H9 (cell line): ENCODE data around the gene CHST15. TPM values are rescaled to one million over a fixed set of nuclear protein-coding genes. Genes with fewer than 3 reads are reported as not detected.

Experiments
- DNase-seq: peaks from one replicate; pipeline ENCODE4 v3.0.0-alpha.2; 2017
- H2AFZ ChIP-seq: one replicate; pipeline ENCODE4 v1.6.1; 2013; ENCODE audit warnings: mild to moderate bottlenecking, low read length, control low read depth, moderate library complexity
- H2AK5ac ChIP-seq: 2 replicates; pipeline ENCODE4 v1.6.1; 2013; ENCODE audit warnings: low read length, control low read depth, mixed read lengths; ENCODE audit not compliant: insufficient read length
- H2BK120ac ChIP-seq: one replicate; pipeline ENCODE4 v1.6.1; 2013; ENCODE audit warnings: low read depth, mild to moderate bottlenecking, low read length, control low read depth, inconsistent platforms; ENCODE audit not compliant: poor library complexity, severe bottlenecking
- H2BK12ac ChIP-seq: 2 replicates; pipeline ENCODE4 v1.6.1; 2013; ENCODE audit warnings: low read length, control low read depth, mixed read lengths, low read depth; ENCODE audit not compliant: insufficient read length
- H2BK15ac ChIP-seq: 2 replicates; pipeline ENCODE4 v1.6.1; 2013; ENCODE audit warnings: low read depth, low read length, control low read depth
- H2BK20ac ChIP-seq: one replicate; pipeline ENCODE4 v1.6.1; 2013; ENCODE audit warnings: low read depth, mild to moderate bottlenecking, low read length, control low read depth, inconsistent platforms; ENCODE audit not compliant: poor library complexity, severe bottlenecking
- H2BK5ac ChIP-seq: 2 replicates; pipeline ENCODE4 v1.6.1; 2013; ENCODE audit warnings: low read length, control low read depth, mixed read lengths; ENCODE audit not compliant: insufficient read length
- H3K14ac ChIP-seq: 2 replicates; pipeline ENCODE4 v1.6.1; 2013; ENCODE audit warnings: low read length, control low read depth; ENCODE audit not compliant: insufficient read depth
- H3K18ac ChIP-seq: 2 replicates; pipeline ENCODE4 v1.6.1; 2013; ENCODE audit warnings: low read depth, mild to moderate bottlenecking, mixed read lengths, low read length, control low read depth; ENCODE audit not compliant: insufficient read length
- H3K23ac ChIP-seq: 2 replicates; pipeline ENCODE4 v1.6.1; 2013; ENCODE audit warnings: low read length, control low read depth, mixed read lengths, low read depth; ENCODE audit not compliant: insufficient read length
- H3K23me2 ChIP-seq: 2 replicates; pipeline ENCODE4 v1.6.1; 2013; ENCODE audit warnings: low read depth, mild to moderate bottlenecking, mixed read lengths, low read length, control low read depth; ENCODE audit not compliant: insufficient read length, poor library complexity, severe bottlenecking
- H3K27ac ChIP-seq: 2 replicates; pipeline ENCODE4 v1.5.1; 2013; ENCODE audit warnings: low read length, control low read depth, mixed read lengths, low read depth; ENCODE audit not compliant: insufficient read length
- H3K27me3 ChIP-seq: 2 replicates; pipeline ENCODE4 v1.6.1; 2013; ENCODE audit warnings: low read length, control low read depth, inconsistent platforms; ENCODE audit not compliant: insufficient read depth
- H3K4ac ChIP-seq: 2 replicates; pipeline ENCODE4 v1.6.1; 2013; ENCODE audit warnings: low read depth, mild to moderate bottlenecking, control low read depth, inconsistent platforms, low read length, moderate library complexity
- H3K4me1 ChIP-seq: 2 replicates; pipeline ENCODE4 v1.6.1; 2013; ENCODE audit warnings: low read length, control low read depth, inconsistent platforms; ENCODE audit not compliant: insufficient read depth
- H3K4me2 ChIP-seq: 2 replicates; pipeline ENCODE4 v1.6.1; 2013; ENCODE audit warnings: low read length, control low read depth, mixed read lengths; ENCODE audit not compliant: insufficient read length, insufficient read depth
- H3K56ac ChIP-seq: 2 replicates; pipeline ENCODE4 v1.6.1; 2013; ENCODE audit warnings: low read depth, mild to moderate bottlenecking, mixed read lengths, low read length, control low read depth; ENCODE audit not compliant: insufficient read length
- H3K79me1 ChIP-seq: 2 replicates; pipeline ENCODE4 v1.6.1; 2013; ENCODE audit warnings: low read depth, mild to moderate bottlenecking, moderate library complexity, low read length, control low read depth, inconsistent platforms; ENCODE audit not compliant: insufficient read depth, poor library complexity, severe bottlenecking
- H3K79me2 ChIP-seq: 2 replicates; pipeline ENCODE4 v1.6.1; 2013; ENCODE audit warnings: low read length, control low read depth, inconsistent platforms; ENCODE audit not compliant: insufficient read depth
- H3K9ac ChIP-seq: 2 replicates; pipeline ENCODE4 v1.6.1; 2013; ENCODE audit warnings: low read length, control low read depth, mixed read lengths; ENCODE audit not compliant: insufficient read length; ENCODE audit errors: extremely low read depth
- H3K9me3 ChIP-seq: one replicate; pipeline ENCODE4 v1.6.1; 2013; ENCODE audit warnings: low read depth, low read length, inconsistent platforms; ENCODE audit not compliant: control insufficient read depth
- H3T11ph ChIP-seq: one replicate; pipeline ENCODE4 v1.6.1; 2013; ENCODE audit warnings: mild to moderate bottlenecking, low read length, control low read depth, inconsistent platforms
- H4K20me1 ChIP-seq: one replicate; pipeline ENCODE4 v1.6.1; 2013; ENCODE audit not compliant: control insufficient read depth, insufficient read length, insufficient read depth
- H4K5ac ChIP-seq: 2 replicates; pipeline ENCODE4 v1.6.1; 2013; ENCODE audit warnings: low read depth, mild to moderate bottlenecking, mixed read lengths, low read length, control low read depth; ENCODE audit not compliant: insufficient read length
- H4K8ac ChIP-seq: replicated peaks from 2 replicates; pipeline ENCODE4 v1.6.1; 2013; ENCODE audit warnings: low read length, control low read depth, mixed read lengths, low read depth; ENCODE audit not compliant: insufficient read length
- H4K91ac ChIP-seq: 2 replicates; pipeline ENCODE4 v1.6.1; 2013; ENCODE audit warnings: low read depth, mild to moderate bottlenecking, moderate library complexity, mixed read lengths, low read length, control low read depth; ENCODE audit not compliant: insufficient read length
- H3K27ac Mint-ChIP-seq, 3 experiments: 2 replicates in 2 of 3; 3 replicates in 1 of 3; pipeline ENCODE4 v1.8.0; 2020 to 2021; ENCODE audit warnings: mixed read lengths in 3 of 3, mild to moderate bottlenecking in 1 of 3, moderate library complexity in 1 of 3
- H3K27me3 Mint-ChIP-seq: 2 replicates; pipeline ENCODE4 v1.8.0; 2021; ENCODE audit warnings: low read depth, mild to moderate bottlenecking, moderate library complexity, mixed read lengths
- H3K36me3 Mint-ChIP-seq, 3 experiments: 2 replicates in 2 of 3; 3 replicates in 1 of 3; pipeline ENCODE4 v1.8.0; 2020 to 2021; ENCODE audit warnings: low read depth in 3 of 3, mixed read lengths in 3 of 3; ENCODE audit not compliant: insufficient read depth in 1 of 3
- H3K4me1 Mint-ChIP-seq, 2 experiments: 2 replicates each; pipeline ENCODE4 v1.8.0; 2020; ENCODE audit warnings: mixed read lengths in 2 of 2
- H3K4me3 Mint-ChIP-seq, 2 experiments: 2 replicates in 1 of 2; 3 replicates in 1 of 2; pipeline ENCODE4 v1.8.0; 2020 to 2021; ENCODE audit warnings: mild to moderate bottlenecking in 2 of 2, mixed read lengths in 2 of 2, moderate library complexity in 1 of 2
- H3K9me3 Mint-ChIP-seq, 2 experiments: 2 replicates in 1 of 2; 3 replicates in 1 of 2; pipeline ENCODE4 v1.8.0; 2020; ENCODE audit warnings: mild to moderate bottlenecking in 2 of 2, mixed read lengths in 2 of 2, moderate library complexity in 1 of 2
- WGBS: extraction: QIAGEN DNeasy Blood & Tissue Kit; methylation state at CpG from one replicate; pipeline ENCODE4 v1.1.7; 2013; ENCODE audit warnings: missing lambda C conversion rate, low lambda C conversion rate, mixed read lengths; ENCODE audit not compliant: insufficient read length; ENCODE audit errors: extremely low coverage; 5-methylcytosine and 5-hydroxymethylcytosine counted together
- total RNA-seq: library from RNA; stranded (reverse); gene quantifications from 2 replicates; pipeline ENCODE4 v1.2.1, GENCODE V29; 2021
- TF ChIP-seq, protein P1 (sequence below): fragments of 200-600 bp; sonication (generic); conservative IDR thresholded peaks from 3 replicates; pipeline ENCODE4 v1.8.0; 2021; ENCODE audit warnings: antibody characterized with exemption, mild to moderate bottlenecking

The CHST15 gene
- total RNA-seq, 1 experiment from 2014 or later = 8.7 TPM

GRCh38 chr10:124032087-124032935 is 61.1 kb downstream of the CHST15 start:
- peaks cover 13% of the 10 kb centered on the region for H3K4me1 ChIP-seq
- no peak overlapping the region for H2BK20ac ChIP-seq
- H3K9ac ChIP-seq = no peak overlapping the region
- no peak overlapping the region for H3K4me2 ChIP-seq
- no peaks in the 10 kb centered on the region; a peak in 2 of 7 replicates for H3K36me3 Mint-ChIP-seq
- H3K23ac ChIP-seq = no peak overlapping the region
- no peak overlapping the region for H3K27ac Mint-ChIP-seq
- H3K4ac ChIP-seq = no peak overlapping the region
- no peaks in the 10 kb centered on the region for H3K23me2 ChIP-seq
- TF ChIP-seq, protein P1, sequence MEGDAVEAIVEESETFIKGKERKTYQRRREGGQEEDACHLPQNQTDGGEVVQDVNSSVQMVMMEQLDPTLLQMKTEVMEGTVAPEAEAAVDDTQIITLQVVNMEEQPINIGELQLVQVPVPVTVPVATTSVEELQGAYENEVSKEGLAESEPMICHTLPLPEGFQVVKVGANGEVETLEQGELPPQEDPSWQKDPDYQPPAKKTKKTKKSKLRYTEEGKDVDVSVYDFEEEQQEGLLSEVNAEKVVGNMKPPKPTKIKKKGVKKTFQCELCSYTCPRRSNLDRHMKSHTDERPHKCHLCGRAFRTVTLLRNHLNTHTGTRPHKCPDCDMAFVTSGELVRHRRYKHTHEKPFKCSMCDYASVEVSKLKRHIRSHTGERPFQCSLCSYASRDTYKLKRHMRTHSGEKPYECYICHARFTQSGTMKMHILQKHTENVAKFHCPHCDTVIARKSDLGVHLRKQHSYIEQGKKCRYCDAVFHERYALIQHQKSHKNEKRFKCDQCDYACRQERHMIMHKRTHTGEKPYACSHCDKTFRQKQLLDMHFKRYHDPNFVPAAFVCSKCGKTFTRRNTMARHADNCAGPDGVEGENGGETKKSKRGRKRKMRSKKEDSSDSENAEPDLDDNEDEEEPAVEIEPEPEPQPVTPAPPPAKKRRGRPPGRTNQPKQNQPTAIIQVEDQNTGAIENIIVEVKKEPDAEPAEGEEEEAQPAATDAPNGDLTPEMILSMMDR = no peak
- H2BK5ac ChIP-seq = no peak overlapping the region
- no peak overlapping the region for H2AFZ ChIP-seq
- no peaks in the 10 kb centered on the region for H3K79me1 ChIP-seq
- DNase-seq = no peak
- H3K14ac ChIP-seq = no peak overlapping the region
- H3K4me3 Mint-ChIP-seq = no peak overlapping the region
- H3K27me3 Mint-ChIP-seq = no peaks in the 10 kb centered on the region
- no peak overlapping the region for H3K27ac ChIP-seq
- H3K9me3 Mint-ChIP-seq = no peaks in the 10 kb centered on the region
- H4K20me1 ChIP-seq = no peaks in the 10 kb centered on the region
- peaks cover 41 to 42% of the 10 kb centered on the region in 2 experiments for H3K4me1 Mint-ChIP-seq
- H4K8ac ChIP-seq = no peak overlapping the region
- H2AK5ac ChIP-seq = no peak overlapping the region
- no peak overlapping the region for H4K5ac ChIP-seq
- H3K18ac ChIP-seq = no peak overlapping the region
- no peaks in the 10 kb centered on the region for H3K79me2 ChIP-seq
- H2BK12ac ChIP-seq = no peak overlapping the region
- H3K9me3 ChIP-seq = no peaks in the 10 kb centered on the region
- H2BK120ac ChIP-seq = no peak overlapping the region
- H4K91ac ChIP-seq = no peak overlapping the region
- no peak overlapping the region for H3K56ac ChIP-seq
- H2BK15ac ChIP-seq = no peak overlapping the region
- H3T11ph ChIP-seq = no peak overlapping the region
- no CpG with 5 or more reads among the region's 8 CpGs for WGBS
- no peaks in the 10 kb centered on the region for H3K27me3 ChIP-seq
